ENCODE results near the gene STIL.
"Not testable (repeated sequence)": the region's sequence is repeated elsewhere in the genome, so short reads cannot be mapped to it uniquely, and the experiment has no call there.

The STIL gene

GRCh38 chr1:47317841-47318240 lies 3.9 kb upstream of the STIL start:
- Histone ChIP-seq H3K4me3 (ENCODE audit: low read length) (no peak overlapping the region), H3K9me3 (replicated peaks; ENCODE audit: low read length) (no peaks in the 10 kb centered on the region), H3K36me3 (ENCODE audit: insufficient read depth, low read length) (no peaks in the 10 kb centered on the region), H3K4me1 (ENCODE audit: control insufficient read depth, insufficient read depth, low read length) (peaks cover 2% of the 10 kb centered on the region), H3K27me3 (ENCODE audit: control insufficient read depth, insufficient read depth, low read length) (no peaks in the 10 kb centered on the region), H3K9ac (ENCODE audit: low read depth, low read length) (peak overlapping the region; percentile 32), H3K4me2 (ENCODE audit: low read length) (no peak overlapping the region)

GRCh38 chr1:47309427-47309826 lies 4.5 kb downstream of the STIL start:
- Histone ChIP-seq H3K4me1 (ENCODE audit: control insufficient read depth, insufficient read depth, low read length) (peaks cover 7% of the 10 kb centered on the region), H3K9ac (ENCODE audit: low read depth, low read length) (no peak overlapping the region), H3K4me3 (ENCODE audit: low read length) (no peak overlapping the region)

GRCh38 chr1:47302472-47302871 lies 11.5 kb downstream of the STIL start:
- Histone ChIP-seq H3K27me3 (ENCODE audit: control insufficient read depth, insufficient read depth, low read length) (no peaks in the 10 kb centered on the region), H3K9ac (ENCODE audit: low read depth, low read length) (no peak overlapping the region), H3K4me2 (ENCODE audit: low read length) (no peak overlapping the region), H3K9me3 (replicated peaks; ENCODE audit: low read length) (no peaks in the 10 kb centered on the region), H3K4me3 (ENCODE audit: low read length) (no peak overlapping the region), H3K4me1 (ENCODE audit: control insufficient read depth, insufficient read depth, low read length) (no peaks in the 10 kb centered on the region), H3K36me3 (ENCODE audit: insufficient read depth, low read length) (peaks cover 22% of the 10 kb centered on the region)

More at GRCh38 chr1:47309427-47309826, 4.5 kb downstream of the STIL start:
- peaks cover 17% of the 10 kb centered on the region for H3K36me3 ChIP-seq (ENCODE audit: insufficient read depth, low read length)
- H3K9me3 ChIP-seq (replicated peaks; ENCODE audit: low read length): no peaks in the 10 kb centered on the region
- H3K27me3 ChIP-seq (ENCODE audit: control insufficient read depth, insufficient read depth, low read length): no peaks in the 10 kb centered on the region
- no peak overlapping the region for H3K4me2 ChIP-seq (ENCODE audit: low read length)

- Histone ChIP-seq H3K9ac (ENCODE audit: low read depth, low read length) (no peak overlapping the region), H3K27me3 (ENCODE audit: control insufficient read depth, insufficient read depth, low read length) (no peaks in the 10 kb centered on the region), H3K4me1 (ENCODE audit: control insufficient read depth, insufficient read depth, low read length) (no peaks in the 10 kb centered on the region), H3K4me3 (ENCODE audit: low read length) (no peak overlapping the region), H3K4me2 (ENCODE audit: low read length) (no peak overlapping the region), H3K36me3 (ENCODE audit: insufficient read depth, low read length) (peaks cover 21% of the 10 kb centered on the region), H3K9me3 (replicated peaks; ENCODE audit: low read length) (no peaks in the 10 kb centered on the region)
Observed at GRCh38 chr1:47298025-47298699, 15.8 kb downstream of the STIL start.

- no peak overlapping the region for H3K4me3 ChIP-seq (ENCODE audit: low read length)
- no peaks in the 10 kb centered on the region for H3K27me3 ChIP-seq (ENCODE audit: control insufficient read depth, insufficient read depth, low read length)
- H3K9me3 ChIP-seq (replicated peaks; ENCODE audit: low read length): no peaks in the 10 kb centered on the region
- H3K4me2 ChIP-seq (ENCODE audit: low read length): no peak overlapping the region
- peaks cover 20% of the 10 kb centered on the region for H3K36me3 ChIP-seq (ENCODE audit: insufficient read depth, low read length)
- H3K4me1 ChIP-seq (ENCODE audit: control insufficient read depth, insufficient read depth, low read length): no peaks in the 10 kb centered on the region
- H3K9ac ChIP-seq (ENCODE audit: low read depth, low read length): no peak overlapping the region
Observed at GRCh38 chr1:47295579-47295978, 18.4 kb downstream of the STIL start.

- H3K36me3 ChIP-seq (ENCODE audit: insufficient read depth, low read length): peaks cover 19% of the 10 kb centered on the region
- not testable (repeated sequence) for H3K4me1 ChIP-seq (ENCODE audit: control insufficient read depth, insufficient read depth, low read length); H3K9me3 ChIP-seq (replicated peaks; ENCODE audit: low read length); H3K4me3 ChIP-seq (ENCODE audit: low read length); H3K4me2 ChIP-seq (ENCODE audit: low read length); H3K9ac ChIP-seq (ENCODE audit: low read depth, low read length); H3K27me3 ChIP-seq (ENCODE audit: control insufficient read depth, insufficient read depth, low read length)
Observed at GRCh38 chr1:47294863-47295262, 19.1 kb downstream of the STIL start.

- not testable (repeated sequence) for H3K4me1 ChIP-seq (ENCODE audit: control insufficient read depth, insufficient read depth, low read length); H3K4me2 ChIP-seq (ENCODE audit: low read length); H3K9me3 ChIP-seq (replicated peaks; ENCODE audit: low read length); H3K27me3 ChIP-seq (ENCODE audit: control insufficient read depth, insufficient read depth, low read length); H3K9ac ChIP-seq (ENCODE audit: low read depth, low read length); H3K4me3 ChIP-seq (ENCODE audit: low read length)
- peaks cover 23% of the 10 kb centered on the region for H3K36me3 ChIP-seq (ENCODE audit: insufficient read depth, low read length)
Observed at GRCh38 chr1:47288116-47288515, 25.8 kb downstream of the STIL start.

GRCh38 chr1:47280142-47280541 lies 33.8 kb downstream of the STIL start:
- no peaks in the 10 kb centered on the region for H3K4me1 ChIP-seq (ENCODE audit: control insufficient read depth, insufficient read depth, low read length)
- no peak overlapping the region for H3K4me3 ChIP-seq (ENCODE audit: low read length)
- H3K9ac ChIP-seq (ENCODE audit: low read depth, low read length): no peak overlapping the region
- no peaks in the 10 kb centered on the region for H3K27me3 ChIP-seq (ENCODE audit: control insufficient read depth, insufficient read depth, low read length)
- no peaks in the 10 kb centered on the region for H3K9me3 ChIP-seq (replicated peaks; ENCODE audit: low read length)
- peaks cover 28% of the 10 kb centered on the region for H3K36me3 ChIP-seq (ENCODE audit: insufficient read depth, low read length)
- H3K4me2 ChIP-seq (ENCODE audit: low read length): no peak overlapping the region

GRCh38 chr1:47276850-47277249 lies 37.1 kb downstream of the STIL start:
- Histone ChIP-seq H3K9me3 (replicated peaks; ENCODE audit: low read length) (no peaks in the 10 kb centered on the region), H3K27me3 (ENCODE audit: control insufficient read depth, insufficient read depth, low read length) (no peaks in the 10 kb centered on the region), H3K4me2 (ENCODE audit: low read length) (no peak overlapping the region), H3K9ac (ENCODE audit: low read depth, low read length) (no peak overlapping the region), H3K36me3 (ENCODE audit: insufficient read depth, low read length) (peaks cover 21% of the 10 kb centered on the region), H3K4me3 (ENCODE audit: low read length) (no peak overlapping the region), H3K4me1 (ENCODE audit: control insufficient read depth, insufficient read depth, low read length) (no peaks in the 10 kb centered on the region)

GRCh38 chr1:47275811-47276210 lies 38.1 kb downstream of the STIL start:
- peaks cover 19% of the 10 kb centered on the region for H3K36me3 ChIP-seq (ENCODE audit: insufficient read depth, low read length)
- H3K4me1 ChIP-seq (ENCODE audit: control insufficient read depth, insufficient read depth, low read length); H3K9ac ChIP-seq (ENCODE audit: low read depth, low read length); H3K4me3 ChIP-seq (ENCODE audit: low read length); H3K9me3 ChIP-seq (replicated peaks; ENCODE audit: low read length); H3K4me2 ChIP-seq (ENCODE audit: low read length); H3K27me3 ChIP-seq (ENCODE audit: control insufficient read depth, insufficient read depth, low read length): not testable (repeated sequence)

GRCh38 chr1:47265529-47265928 lies 48.4 kb downstream of the STIL start:
- H3K4me2 ChIP-seq (ENCODE audit: low read length); H3K27me3 ChIP-seq (ENCODE audit: control insufficient read depth, insufficient read depth, low read length); H3K4me3 ChIP-seq (ENCODE audit: low read length); H3K4me1 ChIP-seq (ENCODE audit: control insufficient read depth, insufficient read depth, low read length); H3K9ac ChIP-seq (ENCODE audit: low read depth, low read length); H3K9me3 ChIP-seq (replicated peaks; ENCODE audit: low read length): not testable (repeated sequence)
- H3K36me3 ChIP-seq (ENCODE audit: insufficient read depth, low read length): peaks cover 28% of the 10 kb centered on the region

GRCh38 chr1:47262787-47263413 lies 51.0 kb downstream of the STIL start:
- no peaks in the 10 kb centered on the region for H3K4me1 ChIP-seq (ENCODE audit: control insufficient read depth, insufficient read depth, low read length)
- H3K9me3 ChIP-seq (replicated peaks; ENCODE audit: low read length): no peaks in the 10 kb centered on the region

More at GRCh38 chr1:47262787-47263413, 51.0 kb downstream of the STIL start:
- Histone ChIP-seq H3K4me2 (ENCODE audit: low read length) (no peak overlapping the region), H3K36me3 (ENCODE audit: insufficient read depth, low read length) (peaks cover 27% of the 10 kb centered on the region), H3K27me3 (ENCODE audit: control insufficient read depth, insufficient read depth, low read length) (no peaks in the 10 kb centered on the region), H3K4me3 (ENCODE audit: low read length) (no peak overlapping the region), H3K9ac (ENCODE audit: low read depth, low read length) (no peak overlapping the region)

Data from skeletal muscle satellite cell (primary cell).